Liver (tissue), 3 donors: Measurements from ENCODE around the gene WFIKKN1.

Experiments used
- ATF3 ChIP-seq: IDR thresholded peaks from 2 replicates; pipeline ENCODE4 v1.6.1; 2016; ENCODE audit warnings: antibody characterized with exemption
- CTCF ChIP-seq: fragments of 150-350 bp; IDR thresholded peaks from 2 replicates; pipeline ENCODE4 v1.5.1; 2017; ENCODE audit warnings: improper control_type of control experiment, low read depth, low read length; ENCODE audit not compliant: missing input control
- EGR1 ChIP-seq, 2 donors: IDR thresholded peaks; 2 replicates each; pipeline ENCODE4 v1.6.1; 2016 to 2018; ENCODE audit warnings: antibody characterized with exemption in 2 of 2, low read depth in 2 of 2
- FOXA2 ChIP-seq: IDR thresholded peaks from 2 replicates; pipeline ENCODE4 v1.6.1; 2016; ENCODE audit warnings: antibody characterized with exemption
- GABPA ChIP-seq, 2 donors: IDR thresholded peaks in 1 of 2; conservative IDR thresholded peaks in 1 of 2; 2 replicates each; pipeline ENCODE4 v1.6.1; 2016; ENCODE audit warnings: antibody characterized with exemption in 2 of 2, mild to moderate bottlenecking in 1 of 2, moderate library complexity in 1 of 2
- MAX ChIP-seq: IDR thresholded peaks from 2 replicates; pipeline ENCODE4 v1.6.1; 2016; ENCODE audit warnings: antibody characterized with exemption
- NR2F2 ChIP-seq: IDR thresholded peaks from 2 replicates; pipeline ENCODE4 v1.6.1; 2016; ENCODE audit warnings: antibody characterized with exemption
- RAD21 ChIP-seq, 2 donors: IDR thresholded peaks; 2 replicates each; pipeline ENCODE4 v1.6.1; 2016; ENCODE audit warnings: antibody characterized with exemption in 2 of 2, mild to moderate bottlenecking in 2 of 2
- REST ChIP-seq: IDR thresholded peaks from 2 replicates; pipeline ENCODE4 v1.6.1; 2016; ENCODE audit warnings: antibody characterized with exemption, mild to moderate bottlenecking
- SP1 ChIP-seq: IDR thresholded peaks from 2 replicates; pipeline ENCODE4 v1.6.1; 2018; ENCODE audit warnings: antibody characterized with exemption, mild to moderate bottlenecking
- TAF1 ChIP-seq: conservative IDR thresholded peaks from 2 replicates; pipeline ENCODE4 v1.6.1; 2016; ENCODE audit warnings: antibody characterized with exemption, mild to moderate bottlenecking
- YY1 ChIP-seq: IDR thresholded peaks from 2 replicates; pipeline ENCODE4 v1.6.1; 2016; ENCODE audit warnings: antibody characterized with exemption, mild to moderate bottlenecking
- ZBTB33 ChIP-seq: IDR thresholded peaks from 2 replicates; pipeline ENCODE4 v1.6.1; 2016; ENCODE audit warnings: antibody characterized with exemption
- donor health status: healthy.
- donor health status: healthy.

- no peak for TF ChIP-seq ATF3
- no peak for TF ChIP-seq MAX
- TF ChIP-seq CTCF: no peak
- no peak for TF ChIP-seq YY1
- TF ChIP-seq ZBTB33: no peak
- no peak for TF ChIP-seq TAF1
- no peak for TF ChIP-seq NR2F2
- no peak for TF ChIP-seq EGR1 (IDR thresholded peaks at IDR 0.05; ENCODE audit: low read depth in 2 of 2)
- no peak for TF ChIP-seq REST
- no peak for TF ChIP-seq GABPA (IDR thresholded peaks at IDR 0.05 in 1 of 2, conservative IDR thresholded peaks at IDR 0.05 in 1 of 2)
- no peak for TF ChIP-seq RAD21 (IDR thresholded peaks at IDR 0.05)
- no peak for TF ChIP-seq SP1
- TF ChIP-seq FOXA2: no peak
These were observed 12.2 kb downstream of the WFIKKN1 start for GRCh38 chr16:643050-643368.
